WTC11 (cell line): ENCODE data around the gene CNGA3. TPM values are rescaled to one million over a fixed set of nuclear protein-coding genes. Genes with fewer than 3 reads are reported as not detected.

Experiments used
- ATAC-seq: fragments of 200-7000 bp; cut with Tn5 transposase; 2 replicates; pipeline ENCODE4 v1.10.0; 2021; ENCODE audit warnings: mild to moderate bottlenecking, moderate library complexity
- CTCF ChIA-PET: fragments of 300-600 bp; sonication (Branson Sonifier 250); formaldehyde crosslinking; loops from one replicate; lab custom pipeline; 2021; ENCODE audit warnings: antibody characterized with exemption; lab: Charles Lee
- POLR2A ChIA-PET: fragments of 350-600 bp; sonication (Branson Sonifier 250); formaldehyde crosslinking; loops from one replicate; lab custom pipeline; 2021; ENCODE audit warnings: antibody characterized with exemption; lab: Charles Lee
- DNase-seq: peaks from one replicate; pipeline ENCODE4 v3.0.0; 2021; ENCODE audit warnings: low spot score
- H3K27ac Mint-ChIP-seq: 2 replicates; pipeline ENCODE4 v1.8.0; 2021; ENCODE audit warnings: mixed read lengths
- H3K27me3 Mint-ChIP-seq: 2 replicates; pipeline ENCODE4 v1.8.0; 2021; ENCODE audit warnings: low read depth, mild to moderate bottlenecking, moderate library complexity, mixed read lengths
- H3K36me3 Mint-ChIP-seq: 2 replicates; pipeline ENCODE4 v1.8.0; 2021; ENCODE audit warnings: mixed read lengths
- H3K4me1 Mint-ChIP-seq: 2 replicates; pipeline ENCODE4 v1.8.0; 2022; ENCODE audit warnings: mixed read lengths
- H3K4me3 Mint-ChIP-seq: 2 replicates; pipeline ENCODE4 v1.8.0; 2021; ENCODE audit warnings: mild to moderate bottlenecking, moderate library complexity, mixed read lengths
- H3K9me3 Mint-ChIP-seq: 2 replicates; pipeline ENCODE4 v1.8.0; 2021; ENCODE audit warnings: mixed read lengths
- ERG ChIP-seq: fragments of 250-450 bp; sonication (Bioruptor Pico); IDR thresholded peaks from 2 replicates; pipeline ENCODE4 v1.8.0; 2021; ENCODE audit warnings: mild to moderate bottlenecking
- FOXJ3 ChIP-seq: sonication (generic); formaldehyde crosslinking; IDR thresholded peaks from 2 replicates; pipeline ENCODE4 v1.9.0; 2021; ENCODE audit warnings: missing genetic modification reagents, mild to moderate bottlenecking, borderline replicate concordance
- FOXP4 ChIP-seq: sonication (generic); formaldehyde crosslinking; IDR thresholded peaks from 2 replicates; pipeline ENCODE4 v1.8.0; 2022; ENCODE audit warnings: mild to moderate bottlenecking, missing genetic modification reagents
- HMGA2 ChIP-seq: fragments of 250-450 bp; sonication (Bioruptor Pico); IDR thresholded peaks from 2 replicates; pipeline ENCODE4 v1.4.0; 2021; ENCODE audit warnings: mild to moderate bottlenecking, moderate library complexity
- HMGXB4 ChIP-seq: sonication (generic); formaldehyde crosslinking; IDR thresholded peaks from 2 replicates; pipeline ENCODE4 v1.8.1; 2023; ENCODE audit warnings: mild to moderate bottlenecking, moderate library complexity, missing genetic modification reagents
- MAX ChIP-seq: sonication (generic); formaldehyde crosslinking; IDR thresholded peaks from 2 replicates; pipeline ENCODE4 v1.8.0; 2022; ENCODE audit warnings: mild to moderate bottlenecking, missing genetic modification reagents
- NR1H2 ChIP-seq: sonication (generic); formaldehyde crosslinking; IDR thresholded peaks from 2 replicates; pipeline ENCODE4 v1.9.0; 2021; ENCODE audit warnings: mild to moderate bottlenecking, moderate library complexity, missing genetic modification reagents
- NR3C1 ChIP-seq: sonication (generic); formaldehyde crosslinking; conservative IDR thresholded peaks from 2 replicates; pipeline ENCODE4 v1.8.1; 2023; ENCODE audit warnings: low read depth, mild to moderate bottlenecking, missing genetic modification reagents
- PRDM15 ChIP-seq: sonication (generic); formaldehyde crosslinking; IDR thresholded peaks from 2 replicates; pipeline ENCODE4 v1.8.0; 2022; ENCODE audit warnings: missing genetic modification reagents
- PREB ChIP-seq: sonication (generic); formaldehyde crosslinking; IDR thresholded peaks from 2 replicates; pipeline ENCODE4 v1.8.1; 2022; ENCODE audit warnings: mild to moderate bottlenecking, missing genetic modification reagents, moderate library complexity, borderline replicate concordance
- PRRX2 ChIP-seq: fragments of 250-450 bp; sonication (Bioruptor Pico); IDR thresholded peaks from 2 replicates; pipeline ENCODE4 v1.8.0; 2021; ENCODE audit warnings: mild to moderate bottlenecking
- SMAD4 ChIP-seq: sonication (generic); formaldehyde crosslinking; IDR thresholded peaks from 2 replicates; pipeline ENCODE4 v1.8.0; 2022; ENCODE audit warnings: mild to moderate bottlenecking, missing genetic modification reagents
- TCF7 ChIP-seq: sonication (generic); formaldehyde crosslinking; IDR thresholded peaks from 2 replicates; pipeline ENCODE4 v1.8.0; 2022; ENCODE audit warnings: mild to moderate bottlenecking, low read depth, missing genetic modification reagents, moderate library complexity
- TEAD1 ChIP-seq: sonication (generic); formaldehyde crosslinking; IDR thresholded peaks from 2 replicates; pipeline ENCODE4 v1.8.0; 2022; ENCODE audit warnings: mild to moderate bottlenecking, missing genetic modification reagents
- TP53 ChIP-seq: sonication (generic); formaldehyde crosslinking; IDR thresholded peaks from 2 replicates; pipeline ENCODE4 v1.8.1; 2023; ENCODE audit warnings: mild to moderate bottlenecking, missing genetic modification reagents
- ZBTB43 ChIP-seq: sonication (generic); formaldehyde crosslinking; IDR thresholded peaks from 2 replicates; pipeline ENCODE4 v1.8.1; 2023; ENCODE audit warnings: mild to moderate bottlenecking, missing genetic modification reagents
- ZNF121 ChIP-seq: sonication (generic); formaldehyde crosslinking; IDR thresholded peaks from 2 replicates; pipeline ENCODE4 v1.8.0; 2023; ENCODE audit warnings: missing genetic modification reagents
- ZNF532 ChIP-seq: fragments of 250-450 bp; sonication (Bioruptor Pico); IDR thresholded peaks from 2 replicates; pipeline ENCODE4 v1.9.0; 2021; ENCODE audit warnings: mild to moderate bottlenecking, borderline replicate concordance
- ZSCAN18 ChIP-seq: fragments of 250-450 bp; sonication (Bioruptor Pico); IDR thresholded peaks from 2 replicates; pipeline ENCODE4 v2.1.2; 2022; ENCODE audit warnings: mild to moderate bottlenecking, moderate library complexity
- total RNA-seq: library from RNA; stranded (reverse); gene quantifications from 3 replicates; pipeline ENCODE4 v1.2.3, GENCODE V29; 2021

CNGA3 gene
- total RNA-seq, 1 experiment from 2014 or later = not detected

- ChIA-PET CTCF (interaction anchor here (0.9 to 1.6 kb wide), 2 partner anchors 22 to 127 kb away, joined by 3 read pairs; no protein-coding TSS in a partner anchor), POLR2A (interaction anchor here (0.5 to 0.6 kb wide), 2 partner anchors 8 to 222 kb away, joined by 5 read pairs; no protein-coding TSS in a partner anchor)
- Mint-ChIP-seq H3K27ac (peak overlapping the region; percentile 78), H3K9me3 (peaks cover 19% of the 10 kb centered on the region), H3K27me3 (no peaks in the 10 kb centered on the region), H3K4me3 (peak overlapping the region; percentile 6; the same call in 1 of the 2 replicates), H3K4me1 (peaks cover 51% of the 10 kb centered on the region), H3K36me3 (peaks cover 5% of the 10 kb centered on the region)
- no peak for ATAC-seq
- DNase-seq = no peak
- TF ChIP-seq PRDM15 (CRISPR knock-in tag) = no peak
- no peak for TF ChIP-seq ZSCAN18 (CRISPR knock-in tag)
- no peak for TF ChIP-seq ZBTB43 (CRISPR knock-in tag)
- no peak for TF ChIP-seq ZNF121 (CRISPR knock-in tag)
- TF ChIP-seq ZNF532 (CRISPR knock-in tag) = no peak
- no peak for TF ChIP-seq TEAD1 (CRISPR knock-in tag)
- TF ChIP-seq HMGXB4 = no peak
- no peak for TF ChIP-seq MAX (CRISPR knock-in tag)
- no peak for TF ChIP-seq TP53
- no peak for TF ChIP-seq FOXP4 (CRISPR knock-in tag)
- no peak for TF ChIP-seq TCF7 (CRISPR knock-in tag)
- TF ChIP-seq FOXJ3 (CRISPR knock-in tag) = no peak
- no peak for TF ChIP-seq NR1H2 (CRISPR knock-in tag)
- TF ChIP-seq NR3C1 (CRISPR knock-in tag) = no peak
- no peak for TF ChIP-seq PREB (CRISPR knock-in tag)
- no peak for TF ChIP-seq ERG (CRISPR knock-in tag)
- TF ChIP-seq HMGA2 (CRISPR knock-in tag) = no peak
- TF ChIP-seq SMAD4 (CRISPR knock-in tag) = no peak
- TF ChIP-seq PRRX2 (CRISPR knock-in tag) = no peak
Observed at GRCh38 chr2:98441706-98442450, 95.6 kb downstream of the CNGA3 start.
